Adipocyte (in vitro differentiated cells): ENCODE measurements around the gene KCND3.

ENCODE experiments used
- DNase-seq: peaks from one replicate; pipeline ENCODE4 v3.0.0-alpha.2; 2015; ENCODE audit warnings: low read depth
- H3K27me3 ChIP-seq: replicated peaks from 2 replicates; pipeline ENCODE4 v1.7.0; 2013; ENCODE audit warnings: mild to moderate bottlenecking, low read length, moderate library complexity; ENCODE audit not compliant: control insufficient read depth, insufficient read depth
- H3K36me3 ChIP-seq: 2 replicates; pipeline ENCODE4 v1.7.0; 2013; ENCODE audit warnings: low read length, mild to moderate bottlenecking, moderate library complexity; ENCODE audit not compliant: control insufficient read depth, insufficient read depth, severe bottlenecking
- H3K4me1 ChIP-seq: 2 replicates; pipeline ENCODE4 v1.7.0; 2013; ENCODE audit warnings: mild to moderate bottlenecking, low read length, moderate library complexity; ENCODE audit not compliant: control insufficient read depth, insufficient read depth
- H3K4me3 ChIP-seq: 2 replicates; pipeline ENCODE4 v1.7.0; 2013; ENCODE audit warnings: mild to moderate bottlenecking, low read length, moderate library complexity
- H3K9ac ChIP-seq: 2 replicates; pipeline ENCODE4 v1.7.0; 2013; ENCODE audit warnings: mild to moderate bottlenecking, low read length, moderate library complexity
- H3K9me3 ChIP-seq: 2 replicates; pipeline ENCODE4 v1.7.0; 2013; ENCODE audit warnings: mild to moderate bottlenecking, low read length, moderate library complexity; ENCODE audit not compliant: control insufficient read depth

KCND3 gene

DNA sequence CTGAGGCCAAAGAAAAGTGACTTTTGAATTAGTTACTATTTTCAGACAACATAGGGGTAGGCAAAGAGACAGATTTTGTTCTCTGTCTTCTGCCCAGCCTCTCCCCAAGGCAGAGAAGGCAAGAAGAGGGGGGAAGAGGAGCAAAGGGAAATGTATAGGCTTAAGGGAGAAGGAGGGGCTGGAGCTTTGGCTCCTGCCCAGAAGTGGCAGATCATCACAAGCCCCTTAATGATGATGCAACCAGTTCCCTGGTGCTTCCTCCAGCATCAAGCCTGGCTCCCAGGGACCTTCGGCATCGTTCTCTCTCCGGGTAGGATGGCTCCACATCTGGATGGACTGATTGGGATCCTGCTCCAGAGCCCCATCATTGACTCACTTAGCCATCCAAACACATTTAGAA, 112.8 kb downstream of the KCND3 start:
- no peaks in the 10 kb centered on the region for H3K9me3 ChIP-seq
- H3K4me1 ChIP-seq = no peaks in the 10 kb centered on the region
- peaks cover 61% of the 10 kb centered on the region for H3K27me3 ChIP-seq
- DNase-seq = no peak
- H3K36me3 ChIP-seq = no peaks in the 10 kb centered on the region
- no peak overlapping the region for H3K9ac ChIP-seq
- no peak overlapping the region for H3K4me3 ChIP-seq

DNA sequence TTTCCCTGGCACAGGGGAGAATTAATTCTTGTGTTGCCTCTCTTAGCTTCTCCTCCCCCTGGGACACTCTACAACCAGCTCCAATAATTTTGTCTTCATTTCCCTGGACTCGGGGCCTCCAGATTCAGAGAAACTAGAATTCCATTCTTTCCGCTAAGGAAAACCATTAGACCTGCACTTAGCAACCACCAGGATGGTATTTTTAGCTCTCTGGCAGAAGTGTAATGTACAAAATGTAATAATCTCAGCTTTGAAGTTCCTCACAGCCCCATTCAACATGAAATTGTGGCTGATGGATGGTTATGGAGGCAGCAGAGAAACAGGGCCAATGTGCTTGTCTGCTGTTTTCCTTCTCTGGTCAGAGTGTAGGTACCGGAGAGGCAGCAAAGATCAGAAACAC, 113.8 kb downstream of the KCND3 start:
- Histone ChIP-seq H3K9ac (no peak overlapping the region), H3K4me1 (no peaks in the 10 kb centered on the region), H3K27me3 (peaks cover 51% of the 10 kb centered on the region), H3K36me3 (no peaks in the 10 kb centered on the region), H3K9me3 (no peaks in the 10 kb centered on the region), H3K4me3 (no peak overlapping the region)
- no peak for DNase-seq

DNA sequence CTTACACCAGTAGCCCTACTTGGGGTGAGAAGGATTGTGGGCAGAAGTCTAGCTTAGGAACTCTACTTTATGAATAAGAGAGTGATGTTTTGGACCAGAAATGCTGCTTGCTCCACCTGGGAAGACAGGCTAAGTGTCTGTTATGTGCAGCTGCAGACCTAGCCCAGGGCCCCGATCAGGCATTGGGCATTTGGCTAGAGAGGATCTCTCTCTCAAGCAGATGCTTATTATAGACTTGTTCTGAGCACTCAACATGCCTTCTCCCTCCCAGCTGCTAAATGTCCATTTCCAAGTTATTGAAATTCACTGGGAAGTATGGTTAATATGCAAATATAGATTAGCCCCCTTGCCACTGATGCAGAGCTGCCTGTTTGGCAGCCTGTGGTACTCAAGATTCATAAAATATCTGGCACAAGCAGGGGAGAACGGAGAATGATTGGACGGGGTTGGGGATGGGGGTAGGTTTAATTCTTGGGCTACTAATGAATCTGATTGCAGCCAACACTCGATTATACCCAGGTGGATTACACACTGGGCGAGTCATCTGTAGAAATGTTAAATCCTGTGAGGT, 115.9 kb downstream of the KCND3 start:
- DNase-seq = no peak
- Histone ChIP-seq H3K4me1 (no peaks in the 10 kb centered on the region), H3K4me3 (no peak overlapping the region), H3K36me3 (no peaks in the 10 kb centered on the region), H3K9me3 (no peaks in the 10 kb centered on the region), H3K9ac (no peak overlapping the region), H3K27me3 (peaks cover 40% of the 10 kb centered on the region)

DNA sequence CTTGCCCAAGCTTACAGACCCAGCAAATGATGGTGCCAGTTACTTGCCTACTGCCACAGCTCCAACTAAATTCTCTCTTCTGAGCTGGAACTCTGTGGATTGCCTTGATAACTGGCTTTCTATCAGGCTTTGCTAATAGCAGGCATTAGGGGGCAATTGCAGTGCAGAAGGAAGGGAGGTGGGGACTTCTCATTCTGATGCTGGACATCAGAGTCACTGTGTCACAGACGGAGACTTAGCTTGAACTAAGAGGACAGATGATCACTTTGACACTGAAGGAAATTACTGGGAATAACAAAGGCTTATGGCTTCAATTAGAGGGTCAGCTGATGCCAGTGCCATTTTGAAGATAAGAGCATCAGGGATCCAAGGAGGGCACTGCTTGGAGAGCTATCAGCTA, 119.3 kb downstream of the KCND3 start:
- no peak overlapping the region for H3K4me3 ChIP-seq
- no peaks in the 10 kb centered on the region for H3K9me3 ChIP-seq
- peaks cover 15% of the 10 kb centered on the region for H3K27me3 ChIP-seq
- DNase-seq = no peak
- no peaks in the 10 kb centered on the region for H3K4me1 ChIP-seq
- H3K36me3 ChIP-seq = no peaks in the 10 kb centered on the region
- H3K9ac ChIP-seq = no peak overlapping the region

DNA sequence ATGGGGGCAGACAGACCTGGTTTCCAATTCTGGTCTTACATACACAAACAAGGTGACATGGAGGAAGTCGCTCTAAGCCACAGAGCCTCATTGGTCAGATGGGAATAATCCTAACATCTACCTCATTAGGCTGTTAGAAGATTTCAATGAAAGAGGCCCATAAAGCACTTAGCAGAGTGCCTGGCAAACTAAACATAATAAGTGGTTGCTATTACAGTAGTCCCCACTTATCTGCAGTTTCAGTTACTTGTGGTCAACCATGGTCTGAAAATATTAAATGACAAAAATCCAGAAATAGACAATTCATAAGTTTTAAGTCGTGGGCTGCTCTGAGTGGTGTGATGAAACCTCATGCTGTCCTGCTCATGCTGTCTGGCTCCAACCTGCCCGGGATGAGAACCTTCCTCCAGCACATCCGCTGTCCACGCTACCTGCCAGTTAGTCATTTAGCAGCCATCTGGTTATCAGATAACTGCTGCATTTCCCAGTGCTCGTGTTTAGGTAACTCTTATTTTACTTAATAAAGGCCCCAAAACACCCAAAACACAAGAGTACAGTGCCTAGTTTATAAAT, 121.5 kb downstream of the KCND3 start:
- Histone ChIP-seq H3K36me3 (no peaks in the 10 kb centered on the region), H3K4me1 (no peaks in the 10 kb centered on the region), H3K4me3 (no peak overlapping the region), H3K9ac (no peak overlapping the region), H3K27me3 (peaks cover 7% of the 10 kb centered on the region), H3K9me3 (no peaks in the 10 kb centered on the region)
- DNase-seq = no peak

DNA sequence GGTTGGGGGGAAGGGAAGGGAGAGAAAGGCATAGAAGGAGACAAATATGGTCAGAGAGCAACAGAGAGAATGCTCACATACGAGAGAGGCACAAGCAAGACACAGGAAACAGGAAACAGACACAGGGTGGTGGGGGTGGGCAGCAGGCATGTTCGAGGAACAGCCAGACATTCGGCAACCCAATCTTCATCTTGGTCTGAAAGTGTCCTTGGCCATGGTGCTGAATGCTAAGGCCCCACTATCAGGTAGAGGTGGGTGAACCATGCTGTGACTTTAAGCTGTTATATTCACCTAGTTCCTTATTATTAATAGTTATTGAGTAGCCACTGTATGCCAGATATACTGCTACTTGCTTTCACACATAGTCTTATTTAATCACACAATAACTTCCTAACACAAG, 124.6 kb downstream of the KCND3 start:
- DNase-seq = no peak
- no peaks in the 10 kb centered on the region for H3K4me1 ChIP-seq
- no peaks in the 10 kb centered on the region for H3K36me3 ChIP-seq
- H3K9me3 ChIP-seq = no peaks in the 10 kb centered on the region
- H3K9ac ChIP-seq = no peak overlapping the region
- peaks cover 24% of the 10 kb centered on the region for H3K27me3 ChIP-seq
- no peak overlapping the region for H3K4me3 ChIP-seq

DNA sequence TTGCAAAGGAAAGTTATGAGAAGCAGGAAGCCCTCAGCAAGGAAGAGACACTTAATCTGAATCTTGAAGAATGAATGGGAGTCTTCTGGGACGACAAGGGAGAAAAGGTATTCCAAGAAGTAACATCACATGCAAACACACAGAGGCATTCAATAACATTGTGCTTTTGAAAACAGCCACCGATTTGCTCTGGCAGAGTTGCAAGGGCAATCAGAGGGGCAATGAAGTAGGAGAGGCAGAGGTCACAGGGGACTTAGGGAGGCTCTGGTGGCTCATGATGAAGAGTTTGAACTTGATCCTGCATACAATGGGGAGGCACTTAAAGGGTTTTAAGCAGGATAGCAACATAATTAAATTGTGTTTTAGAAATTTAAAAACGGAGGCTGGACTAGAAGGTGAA, 126.1 kb downstream of the KCND3 start:
- Histone ChIP-seq H3K36me3 (no peaks in the 10 kb centered on the region), H3K9me3 (no peaks in the 10 kb centered on the region), H3K4me1 (no peaks in the 10 kb centered on the region), H3K4me3 (no peak overlapping the region), H3K9ac (no peak overlapping the region), H3K27me3 (peaks cover 19% of the 10 kb centered on the region)
- DNase-seq = no peak

DNA sequence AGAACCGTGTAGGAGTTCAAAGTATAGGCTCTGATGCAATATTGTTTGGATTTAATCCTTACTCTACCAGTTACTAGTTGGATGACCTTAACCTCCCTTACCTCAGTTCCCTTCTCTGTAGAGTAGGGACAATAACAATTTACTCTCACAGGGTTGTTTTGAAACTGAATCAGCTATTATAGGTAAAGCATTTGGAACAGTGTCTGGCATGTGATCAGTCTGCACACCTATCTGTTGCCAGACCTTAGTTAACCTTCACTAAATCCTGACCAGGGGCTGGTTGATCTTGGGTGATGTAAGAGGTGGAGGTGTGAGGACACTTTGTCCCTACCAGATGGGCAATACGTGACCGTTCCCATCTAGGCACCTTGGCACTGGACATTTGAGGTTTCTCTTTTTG, 126.9 kb downstream of the KCND3 start:
- peaks cover 19% of the 10 kb centered on the region for H3K27me3 ChIP-seq
- no peak overlapping the region for H3K9ac ChIP-seq
- no peaks in the 10 kb centered on the region for H3K4me1 ChIP-seq
- no peaks in the 10 kb centered on the region for H3K9me3 ChIP-seq
- no peak overlapping the region for H3K4me3 ChIP-seq
- H3K36me3 ChIP-seq = no peaks in the 10 kb centered on the region
- no peak for DNase-seq

DNA sequence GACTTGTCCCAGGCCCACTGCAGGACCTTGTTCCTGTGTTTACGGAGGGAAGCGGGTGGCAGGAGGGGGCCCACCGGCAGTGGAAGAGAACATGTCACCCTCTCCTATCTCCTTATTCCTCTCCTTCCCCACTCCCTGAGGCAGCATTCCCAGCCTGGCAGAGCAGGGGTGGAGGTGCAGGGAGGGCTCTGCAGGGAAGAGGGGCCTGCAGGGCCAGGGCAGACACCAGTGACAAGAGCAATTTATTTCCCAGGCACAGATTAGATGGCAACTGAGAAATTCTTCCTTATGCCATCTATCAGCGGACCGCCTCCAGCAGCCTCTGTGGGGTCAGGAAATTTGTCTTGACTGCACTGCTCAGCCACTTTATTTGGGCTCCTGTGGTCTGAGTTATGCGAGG, 127.9 kb downstream of the KCND3 start:
- Histone ChIP-seq H3K27me3 (peaks cover 29% of the 10 kb centered on the region), H3K4me3 (no peak overlapping the region), H3K9ac (no peak overlapping the region), H3K36me3 (no peaks in the 10 kb centered on the region), H3K4me1 (no peaks in the 10 kb centered on the region), H3K9me3 (no peaks in the 10 kb centered on the region)
- DNase-seq = no peak

DNA sequence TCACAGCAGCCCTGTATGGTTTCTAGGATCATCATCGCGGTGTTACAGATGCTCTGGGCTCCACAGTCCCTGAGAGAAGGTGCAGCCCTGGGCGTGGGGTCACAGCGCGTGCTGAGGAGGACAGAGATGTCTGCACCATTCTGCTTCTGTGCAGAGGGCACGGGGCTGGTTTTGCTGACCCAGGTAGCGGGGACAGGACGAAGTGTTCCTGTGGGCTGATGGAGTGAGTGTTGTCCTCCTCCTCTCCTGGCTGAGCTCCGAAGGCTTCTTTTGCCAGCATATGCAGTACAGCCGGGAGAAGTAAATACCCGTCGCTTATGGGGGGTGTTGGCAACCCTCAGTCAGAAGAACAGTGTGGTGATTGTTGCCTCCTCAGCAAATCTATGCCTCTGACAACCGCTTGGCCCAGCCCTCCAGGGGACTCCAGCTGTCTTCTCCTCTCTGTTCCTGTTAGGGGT, 132.2 kb downstream of the KCND3 start:
- Histone ChIP-seq H3K36me3 (no peaks in the 10 kb centered on the region), H3K4me1 (no peaks in the 10 kb centered on the region), H3K9ac (no peak overlapping the region), H3K9me3 (no peaks in the 10 kb centered on the region), H3K27me3 (peaks cover 57% of the 10 kb centered on the region), H3K4me3 (no peak overlapping the region)
- DNase-seq = no peak

DNA sequence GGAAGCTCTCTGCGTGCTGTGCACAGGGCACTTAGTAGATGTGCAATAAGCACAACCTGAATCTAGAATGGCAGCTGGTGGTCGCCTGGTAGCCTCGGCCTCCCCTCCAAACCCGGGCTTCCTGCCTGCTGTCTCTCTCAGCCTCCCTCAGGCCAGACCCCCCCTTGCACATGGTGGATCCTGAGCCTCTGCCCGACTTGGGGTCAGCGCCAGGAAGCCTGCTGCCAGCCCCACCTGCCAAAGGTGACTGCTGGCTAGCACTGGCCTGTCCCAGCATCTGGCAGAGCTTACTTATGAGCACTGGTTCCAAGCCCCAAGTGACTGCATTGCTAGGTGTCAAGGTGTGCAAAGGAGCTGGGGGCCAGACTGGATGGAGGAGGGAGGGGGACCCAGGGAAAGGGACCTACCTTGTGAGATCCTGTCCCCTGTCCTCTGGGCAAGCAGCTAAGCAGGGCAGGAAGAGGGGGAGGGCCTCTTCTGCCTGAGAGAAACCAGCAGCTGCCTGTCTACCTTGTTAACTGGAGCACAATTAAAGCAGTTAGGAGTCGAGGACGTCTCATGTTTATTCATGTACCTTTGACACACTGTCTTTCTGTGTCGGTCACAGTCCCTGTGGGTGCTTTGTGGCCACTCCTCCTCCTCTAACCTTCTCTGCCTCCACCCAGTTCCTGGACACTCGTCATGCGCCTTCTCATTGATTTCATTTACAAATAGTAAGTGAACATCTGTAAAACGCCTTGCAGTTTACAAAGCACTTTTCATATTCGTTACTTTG, 132.9 kb downstream of the KCND3 start:
- no peak for DNase-seq
- no peaks in the 10 kb centered on the region for H3K4me1 ChIP-seq
- H3K4me3 ChIP-seq = no peak overlapping the region
- H3K36me3 ChIP-seq = no peaks in the 10 kb centered on the region
- no peak overlapping the region for H3K9ac ChIP-seq
- H3K27me3 ChIP-seq = peaks cover 62% of the 10 kb centered on the region
- H3K9me3 ChIP-seq = no peaks in the 10 kb centered on the region
